HG03520 (cell line): ENCODE data around the gene ACSBG1.
"Not testable (repeated sequence)": the region's sequence is repeated elsewhere in the genome, so short reads cannot be mapped to it uniquely, and the experiment has no call there.

Source experiments
- ATAC-seq: cut with Tn5 transposase; IDR thresholded peaks from one replicate; pipeline ENCODE4 v1.9.1; 2021; ENCODE audit warnings: mild to moderate bottlenecking, moderate library complexity; ENCODE audit not compliant: unreplicated experiment

The ACSBG1 gene

DNA sequence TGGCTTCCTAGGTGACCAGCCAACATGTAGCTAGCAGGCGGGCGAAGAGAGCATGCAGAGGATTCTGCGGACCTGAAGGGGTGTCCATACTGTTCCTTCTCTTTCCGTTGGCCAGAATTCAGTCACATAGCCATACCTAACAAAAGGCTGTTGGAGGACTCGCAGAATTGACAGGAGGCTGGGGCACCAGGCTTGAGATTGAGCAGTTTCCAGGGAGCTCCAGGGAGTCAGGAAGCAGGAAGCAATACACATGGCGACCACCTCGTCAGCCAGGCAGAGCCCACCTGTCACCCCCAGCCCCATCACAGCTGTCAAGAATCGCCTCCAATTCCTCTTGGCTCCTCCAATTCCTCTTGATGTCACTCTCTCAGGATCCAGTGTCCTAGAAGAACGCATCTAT lies 16.8 kb upstream of the ACSBG1 start:
- ATAC-seq = no peak

DNA sequence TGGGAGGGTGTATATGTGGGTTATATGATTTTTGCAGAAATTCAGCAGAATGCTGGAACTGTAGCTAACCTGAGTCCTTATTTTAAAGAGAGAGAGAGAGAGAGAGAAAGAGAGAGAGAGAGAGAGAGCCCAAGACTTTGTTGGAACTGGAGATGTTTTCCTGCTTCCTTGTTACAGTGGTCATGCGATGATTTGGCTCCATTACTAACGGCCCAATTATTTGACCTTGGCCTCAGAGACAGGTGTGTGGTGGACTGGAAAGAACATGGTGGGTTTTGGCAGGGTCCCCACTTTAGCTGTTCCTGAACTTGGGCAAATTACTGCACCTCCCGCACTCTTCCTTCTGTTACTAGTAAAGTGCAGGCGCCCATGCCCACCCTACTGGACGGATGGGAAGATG lies 14.8 kb upstream of the ACSBG1 start:
- ATAC-seq = no peak

- no peak for ATAC-seq
Observed at GRCh38 chr15:78247911-78248310, 13.5 kb upstream of the ACSBG1 start.

DNA sequence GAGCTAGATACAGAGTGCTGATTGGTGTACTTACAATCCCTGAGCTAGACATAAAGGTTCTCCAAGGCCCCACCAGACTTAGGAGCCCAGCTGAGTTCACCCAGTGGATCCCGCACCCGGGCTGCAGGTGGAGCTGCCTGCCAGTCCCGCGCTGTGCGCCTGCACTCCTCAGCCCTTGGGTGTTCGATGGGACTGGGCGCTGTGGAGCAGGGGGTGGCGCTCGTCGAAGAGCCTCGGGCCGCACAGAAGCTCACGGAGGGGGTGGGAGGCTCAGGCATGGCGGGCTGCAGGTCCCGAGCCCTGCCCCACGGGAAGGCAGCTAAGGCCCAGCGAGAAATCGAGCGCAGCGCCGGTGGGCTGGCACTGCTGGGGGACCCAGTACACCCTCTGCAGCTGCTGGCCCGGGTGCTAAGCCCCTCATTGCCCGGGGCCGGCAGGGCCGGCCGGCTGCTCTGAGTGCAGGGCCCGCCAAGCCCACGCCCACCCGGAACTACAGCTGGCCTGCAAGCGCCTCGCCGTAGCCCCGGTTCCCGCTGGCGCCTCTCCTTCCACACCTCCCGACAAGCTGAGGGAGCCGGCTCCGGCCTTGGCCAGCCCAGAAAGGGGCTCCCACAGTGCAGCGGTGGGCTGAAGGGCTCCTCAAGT lies 11.7 kb upstream of the ACSBG1 start:
- not testable (repeated sequence) for ATAC-seq

DNA sequence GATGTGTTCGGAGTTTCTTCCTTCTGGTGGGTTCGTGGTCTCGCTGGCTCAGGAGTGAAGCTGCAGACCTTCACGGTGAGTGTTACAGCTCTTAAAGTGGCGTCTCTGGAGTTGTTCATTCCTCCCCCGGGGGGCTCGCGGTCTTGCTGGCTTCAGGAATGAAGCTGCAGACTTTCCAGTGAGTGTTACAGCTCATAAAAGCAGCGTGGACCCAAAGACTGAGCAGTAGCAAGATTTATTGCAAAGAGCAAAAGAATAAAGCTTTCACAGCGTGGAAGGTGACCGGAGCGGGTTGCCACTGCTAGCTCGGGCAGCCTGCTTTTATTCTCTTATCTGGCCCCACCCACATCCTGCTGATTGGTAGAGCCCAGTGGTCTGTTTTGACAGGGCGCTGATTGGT lies 11.0 kb upstream of the ACSBG1 start:
- ATAC-seq = not testable (repeated sequence)

- no peak for ATAC-seq
Observed at GRCh38 chr15:78244893-78245292, 10.5 kb upstream of the ACSBG1 start.

DNA sequence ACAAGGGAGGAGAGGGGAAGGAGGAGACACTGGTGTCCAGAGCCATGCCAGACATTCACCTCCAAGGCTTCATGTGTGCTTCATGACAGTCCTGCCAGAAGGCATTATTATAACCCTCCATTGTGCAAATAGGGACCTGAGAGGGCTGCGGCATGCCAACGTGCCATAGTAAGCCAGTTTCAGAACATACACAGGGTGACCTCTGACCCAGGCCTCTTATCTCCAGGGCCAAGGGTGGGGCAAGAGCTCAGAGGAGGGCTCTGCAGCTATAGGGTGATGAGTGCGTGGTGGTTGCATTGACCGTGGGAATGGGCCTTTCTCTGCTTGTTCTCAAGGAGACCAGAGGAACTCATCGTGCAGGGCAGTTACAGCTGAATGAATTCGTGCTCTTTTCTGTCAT lies 9.7 kb upstream of the ACSBG1 start:
- no peak for ATAC-seq

- no peak for ATAC-seq
Observed at GRCh38 chr15:78243491-78243941, 9.2 kb upstream of the ACSBG1 start.

GRCh38 chr15:78243058-78243457 lies 8.7 kb upstream of the ACSBG1 start:
- no peak for ATAC-seq

DNA sequence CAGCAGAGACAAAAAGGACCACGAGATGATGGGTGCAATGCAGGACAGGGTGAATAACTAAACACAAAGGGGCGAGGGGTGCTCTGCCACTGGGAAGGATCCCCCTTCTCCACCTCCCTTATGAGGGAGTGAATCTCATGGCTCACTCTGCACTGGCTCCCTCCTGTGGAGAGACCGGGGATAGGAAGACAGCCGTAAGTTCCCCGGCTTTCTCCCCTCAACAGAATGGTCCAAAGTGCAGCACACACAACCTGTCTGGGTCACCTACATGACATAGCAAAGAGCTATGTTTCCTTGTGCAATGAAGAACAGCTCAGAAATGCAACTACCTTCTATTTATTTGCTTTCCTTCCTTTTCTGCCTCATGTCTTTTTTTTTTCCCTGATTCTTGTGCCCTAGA lies 7.8 kb upstream of the ACSBG1 start:
- ATAC-seq = no peak

- no peak for ATAC-seq
Observed at GRCh38 chr15:78241017-78241416, 6.7 kb upstream of the ACSBG1 start.

- no peak for ATAC-seq
Observed at GRCh38 chr15:78239811-78240210, 5.4 kb upstream of the ACSBG1 start.

DNA sequence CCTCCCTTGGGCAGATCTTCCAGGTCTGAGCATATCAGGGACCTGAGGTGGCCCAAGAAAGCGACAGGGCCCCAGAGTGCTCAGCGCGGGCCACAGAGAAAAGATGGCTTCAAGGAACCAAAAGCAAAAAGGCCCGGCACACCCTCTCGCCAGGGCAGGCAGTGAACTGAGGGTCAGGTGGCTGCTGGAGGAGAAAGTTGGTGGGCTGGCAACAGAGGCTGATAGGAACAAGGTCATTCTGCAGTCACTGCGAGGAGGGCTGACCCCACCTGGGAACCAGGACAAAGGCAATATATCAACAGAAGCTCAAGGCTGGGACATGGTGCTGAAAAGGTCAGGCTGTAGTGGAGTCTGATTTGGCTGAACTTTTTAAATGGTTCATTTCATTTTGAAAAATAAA lies 2.8 kb upstream of the ACSBG1 start:
- no peak for ATAC-seq

DNA sequence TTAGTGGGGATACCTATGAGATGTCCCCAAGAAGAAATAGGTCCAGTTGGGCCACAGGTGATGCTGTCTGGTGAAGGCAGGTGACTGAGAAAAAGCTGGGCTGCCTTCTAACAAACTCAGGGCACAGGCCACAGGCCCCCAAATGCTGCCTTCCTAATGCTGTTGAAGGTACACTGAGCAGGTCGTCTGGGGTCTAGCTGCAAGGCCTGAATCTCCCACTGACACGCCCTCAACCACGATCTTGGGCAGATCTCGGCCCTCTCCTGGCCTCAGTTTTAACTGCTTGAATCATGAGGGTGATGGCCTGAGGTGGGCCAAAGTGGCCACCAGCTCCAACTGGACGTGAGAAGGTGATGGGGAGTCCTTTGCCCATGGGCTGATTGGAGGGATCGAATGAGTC lies 2.1 kb upstream of the ACSBG1 start:
- ATAC-seq = no peak

DNA sequence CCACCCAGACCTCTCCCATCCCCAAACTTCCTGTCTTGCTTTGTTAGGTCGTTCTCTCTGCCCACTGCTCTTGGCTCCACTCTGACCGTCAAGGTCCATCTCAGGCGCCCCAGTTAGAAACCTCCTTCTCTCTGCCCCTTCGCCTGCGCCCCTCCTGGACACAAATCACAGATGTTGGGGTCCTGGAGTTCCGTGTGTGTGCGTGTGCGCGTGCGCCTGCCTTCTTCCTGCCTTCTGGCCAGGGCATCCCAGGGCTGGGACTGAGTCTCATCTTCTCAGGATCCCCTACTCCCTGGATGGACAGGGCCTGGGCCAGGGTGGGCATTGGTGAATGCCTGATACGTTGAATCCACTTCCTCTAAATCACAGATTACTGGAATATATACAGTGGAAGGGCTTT lies 869 bp downstream of the ACSBG1 start:
- ATAC-seq = no peak

DNA sequence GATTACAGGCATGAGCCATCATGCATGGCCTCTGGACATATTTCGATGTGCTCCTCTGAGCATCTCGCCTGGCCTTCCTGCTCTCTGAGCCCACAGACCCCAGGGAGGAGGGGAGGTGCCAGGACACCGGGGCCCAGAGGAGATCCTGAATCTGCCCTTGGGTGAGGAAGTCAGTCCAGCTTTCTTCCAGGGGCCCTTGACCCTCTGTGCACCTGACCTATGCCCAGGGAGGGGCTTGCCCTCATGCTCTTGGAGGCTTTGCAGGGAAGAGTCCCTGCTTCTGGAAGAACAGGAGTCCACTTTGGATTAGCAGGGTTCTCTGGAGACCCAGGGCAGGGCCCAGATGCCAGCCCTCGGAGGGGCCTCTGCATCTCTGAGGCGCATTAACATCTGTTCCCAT lies 1.4 kb downstream of the ACSBG1 start:
- ATAC-seq = no peak

GRCh38 chr15:78229431-78230406 lies 4.6 kb downstream of the ACSBG1 start:
- ATAC-seq = no peak

GRCh38 chr15:78228356-78228996 lies 5.9 kb downstream of the ACSBG1 start:
- ATAC-seq = no peak

- ATAC-seq = no peak
Observed at GRCh38 chr15:78225783-78226541, 8.4 kb downstream of the ACSBG1 start.

DNA sequence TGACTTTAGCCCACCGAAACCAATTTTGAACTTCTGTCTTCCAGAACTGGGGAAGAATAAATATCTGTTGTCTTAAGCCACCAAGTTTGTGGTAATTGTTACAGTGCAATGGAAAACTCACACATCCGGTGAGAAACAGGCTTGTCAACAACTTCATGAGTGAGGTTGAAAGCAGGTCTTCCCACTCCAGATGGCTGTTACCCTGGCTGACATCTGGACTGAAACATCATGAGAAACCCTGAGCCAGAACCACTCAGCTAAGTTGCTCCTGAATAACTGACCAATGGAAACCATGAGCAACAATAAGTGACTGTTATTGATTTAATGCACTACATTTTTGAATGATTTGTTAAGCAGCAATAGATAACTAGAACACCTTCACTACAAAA lies 10.3 kb downstream of the ACSBG1 start:
- ATAC-seq = no peak
